AG10803 (cell line): Measurements from ENCODE around the gene PLPPR1.

Experiments
- DNase-seq: peaks from one replicate; pipeline ENCODE4 v3.0.0; 2010; ENCODE audit warnings: low read depth
- H3K4me3 ChIP-seq: 2 replicates; pipeline ENCODE4 v1.5.1; 2011; ENCODE audit warnings: mild to moderate bottlenecking, low read length, control low read depth
- TF ChIP-seq, protein P1 (sequence below): conservative IDR thresholded peaks from 2 replicates; pipeline ENCODE4 v1.5.1; 2011; ENCODE audit warnings: mild to moderate bottlenecking, low read length, control low read depth, inconsistent platforms

Gene PLPPR1

DNA sequence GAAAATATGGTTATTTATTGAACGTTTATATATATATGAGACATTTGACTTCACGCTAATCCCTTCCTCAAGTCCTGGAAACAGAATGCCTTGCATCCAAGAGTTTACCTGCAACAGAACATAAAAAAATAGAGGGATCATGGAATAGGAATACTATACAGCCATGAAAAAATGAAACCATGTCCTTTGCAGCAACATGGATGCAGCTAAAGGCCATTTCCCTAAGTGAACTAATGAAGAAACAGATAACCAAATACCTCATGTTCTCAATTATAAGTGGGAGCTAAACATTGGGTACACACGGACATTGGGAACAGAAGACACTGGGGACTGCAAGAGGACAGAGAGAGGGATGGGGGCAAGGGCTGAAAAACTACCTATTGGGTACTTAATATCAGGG, 343.3 kb downstream of the PLPPR1 start:
- DNase-seq = no peak
- H3K4me3 ChIP-seq = no peak overlapping the region
- TF ChIP-seq, protein P1, sequence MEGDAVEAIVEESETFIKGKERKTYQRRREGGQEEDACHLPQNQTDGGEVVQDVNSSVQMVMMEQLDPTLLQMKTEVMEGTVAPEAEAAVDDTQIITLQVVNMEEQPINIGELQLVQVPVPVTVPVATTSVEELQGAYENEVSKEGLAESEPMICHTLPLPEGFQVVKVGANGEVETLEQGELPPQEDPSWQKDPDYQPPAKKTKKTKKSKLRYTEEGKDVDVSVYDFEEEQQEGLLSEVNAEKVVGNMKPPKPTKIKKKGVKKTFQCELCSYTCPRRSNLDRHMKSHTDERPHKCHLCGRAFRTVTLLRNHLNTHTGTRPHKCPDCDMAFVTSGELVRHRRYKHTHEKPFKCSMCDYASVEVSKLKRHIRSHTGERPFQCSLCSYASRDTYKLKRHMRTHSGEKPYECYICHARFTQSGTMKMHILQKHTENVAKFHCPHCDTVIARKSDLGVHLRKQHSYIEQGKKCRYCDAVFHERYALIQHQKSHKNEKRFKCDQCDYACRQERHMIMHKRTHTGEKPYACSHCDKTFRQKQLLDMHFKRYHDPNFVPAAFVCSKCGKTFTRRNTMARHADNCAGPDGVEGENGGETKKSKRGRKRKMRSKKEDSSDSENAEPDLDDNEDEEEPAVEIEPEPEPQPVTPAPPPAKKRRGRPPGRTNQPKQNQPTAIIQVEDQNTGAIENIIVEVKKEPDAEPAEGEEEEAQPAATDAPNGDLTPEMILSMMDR = no peak

DNA sequence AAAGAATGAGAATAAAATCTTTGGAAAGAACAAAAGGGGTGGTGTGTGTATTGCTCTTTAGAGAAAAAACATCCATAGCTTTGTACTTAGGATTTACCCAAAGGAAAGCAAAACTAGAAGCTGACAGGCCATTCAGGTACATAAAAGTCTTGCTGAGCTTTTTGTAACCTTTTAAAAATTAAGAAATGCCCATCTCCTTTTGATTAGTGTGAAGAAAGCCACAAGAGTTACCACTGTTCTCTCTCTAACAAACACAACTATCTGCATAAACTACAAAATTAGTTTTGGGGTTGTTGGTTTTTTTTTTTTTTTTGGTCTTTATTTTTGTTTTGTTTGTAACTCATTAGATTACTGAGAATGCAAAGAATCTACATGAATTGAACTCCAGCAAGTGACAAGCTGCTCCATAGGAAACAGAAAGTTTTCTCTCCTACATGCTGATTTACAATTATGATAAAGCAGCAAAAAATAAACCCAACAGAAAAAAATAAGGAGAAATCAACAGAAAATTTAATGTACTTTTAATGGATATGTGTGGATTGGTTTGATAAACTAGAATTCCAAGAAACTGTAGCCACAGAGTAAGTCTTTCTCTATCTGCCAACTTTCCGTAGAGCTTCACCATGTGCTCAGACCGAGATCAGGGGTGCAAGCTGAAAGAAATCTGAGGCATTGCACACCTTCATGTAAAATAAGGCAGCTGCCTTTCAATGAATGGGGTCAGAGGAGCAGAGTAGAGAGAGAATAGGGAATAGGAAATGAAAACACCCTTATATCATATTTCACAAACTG, 344.0 kb downstream of the PLPPR1 start:
- no peak overlapping the region for H3K4me3 ChIP-seq
- TF ChIP-seq, protein P1 = no peak
- DNase-seq = no peak
